Fibroblast of skin of left biceps (primary cell): Measurements from ENCODE around the gene MOCS2.
A peak's percentile ranks its signal among the peaks of the same experiment; 100 is the strongest.

Experiments
- DNase-seq, 2 experiments: peaks; one replicate each; pipeline ENCODE4 v3.0.0-alpha.2; 2013; ENCODE audit warnings: low read depth in 2 of 2

MOCS2 gene

DNA sequence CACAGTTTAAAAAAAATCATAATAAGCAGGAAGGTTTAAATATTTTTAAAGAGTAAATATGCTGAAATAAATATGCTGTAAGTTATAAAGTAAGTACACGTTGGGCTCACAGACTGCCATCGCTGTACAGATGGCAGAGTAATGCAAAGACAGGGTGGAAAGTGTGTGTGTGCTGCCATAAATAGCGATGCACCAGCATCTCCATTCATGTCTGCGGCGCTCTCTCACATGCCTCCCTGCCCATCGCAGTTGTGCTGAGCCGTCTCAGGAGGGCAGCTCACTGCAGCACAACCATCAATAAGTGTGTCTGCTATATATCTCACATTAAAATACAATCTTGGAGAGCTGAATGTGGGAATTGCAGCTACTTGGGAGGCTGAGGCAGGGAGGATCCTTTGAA lies 14.3 kb downstream of the MOCS2 start:
- no peak for DNase-seq

DNA sequence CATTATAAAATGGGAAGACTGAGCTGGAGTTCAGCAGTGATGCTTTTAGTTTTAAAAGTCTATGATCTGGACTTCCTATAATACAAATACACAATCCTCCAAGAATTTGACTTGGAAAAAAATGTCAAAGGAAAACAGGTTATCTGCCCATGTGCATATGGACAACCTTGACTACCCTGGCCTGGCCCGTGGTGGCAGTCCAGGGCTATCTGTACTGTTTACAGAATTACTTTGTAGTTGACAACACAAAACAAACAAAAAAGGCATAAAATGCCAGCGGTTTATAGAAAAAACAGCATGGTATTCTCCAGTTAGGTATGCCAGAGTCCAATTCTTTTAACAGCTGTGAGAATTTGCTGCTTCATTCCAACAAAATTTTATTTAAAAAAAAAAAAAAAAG lies 17.3 kb downstream of the MOCS2 start:
- DNase-seq = no peak

DNA sequence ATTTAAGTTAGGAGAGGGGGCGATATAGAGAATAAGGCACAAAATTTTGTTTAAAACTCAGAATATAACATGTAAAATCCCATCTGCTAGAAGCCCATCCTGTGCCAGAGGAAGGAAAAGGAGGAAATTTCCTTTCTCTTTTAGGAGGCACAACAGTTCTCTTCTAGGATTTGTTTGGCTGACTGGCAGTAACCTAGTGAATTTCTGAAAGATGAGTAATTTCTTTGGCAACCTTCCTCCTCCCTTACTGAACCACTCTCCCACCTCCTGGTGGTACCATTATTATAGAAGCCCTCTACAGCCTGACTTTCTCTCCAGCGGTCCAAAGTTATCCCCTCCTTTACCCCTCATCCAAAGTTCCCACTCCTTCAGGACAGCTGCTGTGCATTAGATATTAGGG lies 18.3 kb downstream of the MOCS2 start:
- DNase-seq = peak; percentile 28 to 31

DNA sequence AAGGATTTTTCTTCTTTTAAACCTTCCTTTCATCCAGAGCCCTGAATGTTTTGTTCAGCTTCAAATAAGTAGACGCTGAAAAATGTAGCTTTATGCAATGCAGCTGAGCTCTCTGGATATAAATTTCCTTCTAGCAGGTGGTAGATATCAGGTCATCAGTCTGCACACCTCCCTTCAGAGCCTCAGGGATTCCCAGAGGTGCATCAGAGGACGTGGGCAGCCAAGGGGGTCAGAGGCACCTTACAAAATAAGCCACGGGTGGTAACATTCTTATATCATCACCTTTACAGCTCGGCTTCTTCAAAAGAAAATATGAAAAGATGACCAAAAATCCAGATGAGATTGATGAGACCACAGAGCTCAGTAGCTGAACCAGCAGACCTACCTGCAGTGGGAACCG lies 19.3 kb downstream of the MOCS2 start:
- DNase-seq = no peak

DNA sequence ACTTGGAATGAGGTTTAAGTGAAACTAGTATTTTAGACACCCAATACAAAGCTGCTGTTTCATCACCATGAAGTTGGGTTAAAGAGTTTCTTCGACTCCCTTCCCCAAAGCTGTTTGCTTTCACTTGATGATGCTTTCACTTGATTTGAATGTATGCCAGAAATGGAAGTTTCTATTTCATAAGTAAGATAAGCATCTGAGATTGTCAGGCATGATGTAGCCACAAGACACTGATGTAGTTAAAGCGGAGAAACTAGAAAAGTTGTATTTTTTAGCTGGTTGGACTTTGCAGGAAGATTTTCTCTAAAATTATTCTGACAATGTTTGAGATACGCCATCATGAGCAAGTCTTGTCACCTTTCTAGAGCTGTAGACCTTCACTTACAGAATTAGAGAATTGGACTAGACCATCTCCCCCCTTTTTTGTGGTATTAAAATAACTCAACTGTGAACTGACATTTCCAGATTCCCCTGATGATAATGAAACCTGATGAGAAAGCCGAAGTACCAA lies 20.0 kb downstream of the MOCS2 start:
- DNase-seq = no peak

DNA sequence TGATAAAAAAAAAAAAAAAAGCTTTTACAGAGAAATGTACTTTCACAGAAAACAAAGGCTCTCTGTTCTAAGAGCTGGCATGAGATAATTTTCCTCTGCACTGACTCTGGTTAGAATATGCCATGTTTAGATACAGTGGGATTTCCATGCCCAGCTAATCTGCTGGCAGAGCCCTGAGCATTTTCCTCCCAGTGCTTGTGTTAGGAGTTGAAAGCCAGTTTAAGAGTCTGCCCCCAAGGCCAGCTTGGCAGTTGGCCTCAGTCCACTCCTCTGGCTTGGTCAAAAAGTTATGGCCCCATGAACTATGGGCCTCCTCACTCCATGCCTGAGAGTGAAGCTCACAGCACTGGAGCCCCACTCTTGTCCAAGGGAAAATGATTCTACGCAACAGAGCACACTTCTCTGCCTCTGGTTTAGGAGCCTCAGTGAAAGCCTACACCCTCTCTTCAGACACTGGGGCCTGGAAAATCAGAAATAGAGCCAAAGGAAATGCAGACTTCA lies 21.9 kb downstream of the MOCS2 start:
- no peak for DNase-seq

DNA sequence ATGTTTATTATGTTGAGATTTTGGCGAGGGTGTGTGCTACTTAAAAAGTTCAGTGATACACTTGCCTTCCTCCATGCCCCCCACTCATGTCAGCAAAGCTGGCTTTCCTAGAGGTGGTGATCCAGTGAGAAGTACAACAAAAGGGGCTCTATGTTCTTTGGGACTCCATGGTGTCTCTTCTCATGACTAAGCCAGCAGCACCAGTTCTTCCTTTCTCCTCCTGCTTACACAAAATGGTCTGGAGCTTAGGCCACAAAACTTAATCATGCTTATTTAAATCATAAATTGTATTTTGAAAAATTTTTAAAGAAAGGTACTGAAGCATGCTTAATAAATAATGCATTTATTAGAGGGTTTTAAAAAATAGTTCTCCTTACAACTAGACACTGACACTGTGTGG lies 22.4 kb downstream of the MOCS2 start:
- DNase-seq = no peak

DNA sequence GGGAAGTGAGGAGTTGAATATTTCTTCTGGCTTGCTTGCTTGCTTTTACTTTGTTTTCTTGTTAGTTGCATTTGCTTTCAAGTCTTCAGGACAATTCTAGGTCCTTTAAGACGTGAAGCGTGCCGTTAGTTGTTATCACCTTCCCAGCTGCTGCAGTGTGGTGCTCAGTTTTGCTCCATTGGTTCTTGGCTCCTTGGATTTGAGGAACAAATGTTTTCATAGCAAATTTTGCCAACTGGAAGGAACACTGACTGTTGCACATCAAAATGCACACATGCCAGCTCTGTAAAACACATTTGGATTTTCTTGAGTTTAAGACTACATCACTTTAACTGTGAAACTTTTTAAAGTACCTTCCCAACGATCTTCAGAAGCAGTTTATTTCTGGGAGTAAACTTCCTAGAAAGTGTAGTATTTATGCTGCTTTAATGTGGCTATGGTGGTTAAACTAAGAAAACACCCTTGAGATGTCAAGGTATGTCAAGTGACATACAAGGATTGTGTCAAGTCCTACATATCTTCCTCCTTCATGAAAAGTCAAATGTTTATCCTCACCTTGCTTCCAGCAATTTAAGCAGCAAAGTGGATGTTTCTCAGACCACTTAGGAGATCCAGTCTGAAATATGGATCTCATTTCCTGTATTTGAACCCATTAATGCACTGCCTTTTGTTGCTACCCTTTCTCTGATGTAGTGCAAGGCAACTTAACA lies 24.9 kb downstream of the MOCS2 start:
- DNase-seq = no peak

DNA sequence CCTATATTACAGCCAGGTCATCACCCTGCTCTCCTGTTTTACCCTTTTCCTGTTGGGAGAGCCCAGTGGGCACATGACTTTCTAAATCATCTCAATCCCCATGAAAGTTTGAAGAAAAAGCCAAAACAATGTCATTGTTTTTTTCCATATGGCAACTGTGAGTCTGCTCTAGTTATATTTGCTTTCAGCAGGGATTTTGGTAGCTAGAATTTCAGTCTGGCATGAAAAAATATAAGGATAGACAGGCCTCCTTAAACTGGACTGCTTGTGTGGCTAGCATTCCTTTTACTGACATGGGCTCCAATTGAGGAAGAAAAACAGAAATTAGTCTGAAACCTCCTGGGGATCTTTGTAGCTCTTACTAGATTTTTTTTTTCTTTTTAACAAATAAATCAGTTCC lies 25.6 kb downstream of the MOCS2 start:
- no peak for DNase-seq

DNA sequence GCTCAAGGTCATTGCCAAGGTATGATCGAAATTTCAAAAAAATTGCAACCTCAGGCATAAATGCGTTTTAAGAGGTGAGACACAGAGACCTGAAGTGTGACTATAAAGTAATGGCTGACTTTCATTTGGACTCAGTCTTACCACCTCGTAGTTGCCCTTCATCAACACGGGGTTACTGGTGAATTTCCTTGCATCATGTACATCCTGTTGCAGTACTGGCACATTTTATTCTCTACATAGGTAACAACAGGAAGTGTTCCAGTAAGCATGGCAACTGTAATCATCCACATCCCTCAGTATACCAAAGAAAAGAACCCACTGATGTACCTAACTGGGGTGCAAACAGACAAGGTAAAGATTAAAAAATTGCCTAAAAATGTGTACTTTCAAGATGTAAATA lies 29.3 kb downstream of the MOCS2 start:
- no peak for DNase-seq

DNA sequence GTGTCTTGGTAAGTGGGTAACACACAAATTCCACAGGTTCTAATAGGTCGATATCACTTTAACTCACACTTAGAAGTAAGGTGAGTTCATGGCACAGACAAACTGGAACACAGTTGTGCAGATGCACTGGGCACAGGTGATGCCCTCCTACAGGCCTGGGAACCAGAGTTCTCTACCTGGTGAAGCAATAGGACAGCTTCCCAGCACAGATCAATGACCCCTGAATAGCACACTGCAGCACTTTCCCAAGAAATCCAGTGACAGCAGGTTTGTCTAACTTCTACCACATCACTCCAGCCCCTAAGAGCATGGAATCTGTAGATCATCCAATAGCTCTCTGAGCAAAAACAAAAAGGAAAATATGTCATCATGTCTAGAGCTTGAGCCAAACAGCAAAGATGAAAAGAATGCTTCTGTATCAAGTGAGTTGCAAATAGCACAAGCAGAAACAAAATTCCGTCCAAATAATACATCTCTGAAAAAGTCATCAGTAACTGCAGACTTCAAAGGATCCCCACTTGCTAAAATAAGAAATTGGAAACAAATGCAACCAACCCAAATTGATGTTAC lies 33.5 kb downstream of the MOCS2 start:
- no peak for DNase-seq

DNA sequence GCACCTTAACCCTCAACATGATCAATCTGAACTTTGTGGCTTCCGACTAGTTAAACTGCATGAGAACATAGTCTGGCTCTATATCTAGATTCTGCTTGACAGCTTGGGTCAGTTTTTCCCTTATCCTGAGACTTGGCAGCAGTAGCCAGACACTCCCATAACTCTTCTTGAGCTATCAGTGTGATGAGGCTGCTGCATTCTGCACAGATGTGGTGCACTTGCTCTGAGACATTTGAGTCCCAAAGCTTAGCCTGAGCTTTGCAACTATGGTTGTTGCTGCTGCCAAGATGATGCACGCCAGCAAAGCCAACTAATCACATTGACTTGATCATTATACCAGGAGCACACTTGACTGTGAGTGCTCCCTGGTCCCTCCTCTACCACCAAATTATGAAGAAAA lies 36.2 kb downstream of the MOCS2 start:
- no peak for DNase-seq

DNA sequence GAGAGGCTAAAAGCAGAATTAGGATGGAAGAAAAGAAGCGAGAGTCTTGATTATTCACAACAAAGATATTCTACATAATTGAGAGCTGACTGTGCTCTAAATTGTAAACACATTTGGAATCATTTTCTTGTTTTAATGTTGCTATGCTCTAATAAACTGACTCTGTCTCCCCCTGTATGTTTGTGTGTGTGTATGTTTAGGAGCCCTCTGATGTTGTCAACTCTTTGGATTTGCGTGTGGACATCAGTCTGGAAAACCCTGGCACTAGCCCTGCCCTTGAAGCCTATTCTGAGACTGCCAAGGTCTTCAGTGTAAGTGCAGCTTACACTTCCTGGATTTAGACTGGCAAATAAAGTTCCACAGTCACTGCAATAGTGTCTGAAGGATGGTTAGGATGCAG lies 37.8 kb downstream of the MOCS2 start:
- DNase-seq = peak; percentile 50 to 51

DNA sequence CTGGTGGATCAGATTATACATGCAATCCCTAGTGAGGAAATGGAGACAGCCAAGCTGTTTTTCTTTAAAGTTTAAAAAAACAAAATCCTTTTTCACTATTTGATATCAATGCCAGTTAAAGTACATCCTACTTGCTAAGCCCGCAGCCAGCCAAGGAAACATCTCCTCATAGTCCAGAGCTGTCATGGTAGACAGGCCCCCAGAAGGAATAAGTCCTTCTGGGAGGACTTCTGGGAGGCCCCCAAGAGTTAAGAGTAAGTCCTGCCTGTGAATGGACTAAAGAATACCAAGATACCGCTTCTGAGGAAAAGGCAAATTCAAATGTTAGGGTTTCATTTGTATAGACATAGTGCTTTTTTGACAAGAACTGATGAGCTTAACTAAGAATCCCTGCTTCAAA lies 38.3 kb downstream of the MOCS2 start:
- DNase-seq = no peak

DNA sequence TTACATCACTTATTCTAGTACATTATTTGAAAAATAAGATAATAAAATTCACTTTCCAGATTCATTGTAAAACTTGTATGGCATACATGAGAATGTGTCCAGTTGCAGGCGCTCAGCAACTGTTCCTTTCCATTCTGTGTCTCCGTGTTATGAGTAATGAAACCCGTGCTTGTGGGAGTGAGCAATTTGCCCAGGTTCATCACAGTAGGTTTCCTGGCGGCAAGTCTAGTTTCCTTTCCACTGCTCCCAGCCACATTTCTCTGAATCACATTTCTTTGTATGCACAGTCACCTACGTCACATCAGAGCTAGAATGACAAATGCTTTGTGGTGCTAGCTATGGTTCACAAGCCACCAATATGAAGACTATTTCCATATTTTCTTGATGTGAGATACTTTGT lies 39.9 kb downstream of the MOCS2 start:
- DNase-seq = no peak

DNA sequence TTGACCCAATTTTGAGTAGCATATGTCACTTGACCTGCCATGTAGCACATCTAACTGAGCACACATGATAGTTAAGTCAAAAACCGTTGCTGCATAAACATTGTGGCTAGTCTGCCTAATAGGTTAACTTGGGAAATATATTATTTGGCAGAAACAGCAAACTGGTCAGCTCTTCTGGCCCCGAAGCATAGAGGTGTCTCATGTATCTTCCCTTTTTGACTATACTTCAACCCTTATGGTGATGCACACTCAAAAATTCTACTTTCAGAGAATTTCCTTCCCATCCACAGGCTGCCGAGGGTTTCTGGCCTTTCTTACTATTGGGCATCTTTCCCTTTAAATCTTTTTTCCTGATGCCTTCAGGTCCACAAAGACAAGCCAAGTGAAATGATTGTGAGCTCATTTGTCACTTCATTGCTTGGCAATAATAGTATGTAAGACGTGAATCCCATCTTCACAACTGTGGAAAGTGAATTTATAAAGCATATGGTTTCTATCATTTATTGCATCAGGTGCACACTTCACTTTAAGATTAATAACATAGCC lies 41.2 kb downstream of the MOCS2 start:
- DNase-seq = no peak

DNA sequence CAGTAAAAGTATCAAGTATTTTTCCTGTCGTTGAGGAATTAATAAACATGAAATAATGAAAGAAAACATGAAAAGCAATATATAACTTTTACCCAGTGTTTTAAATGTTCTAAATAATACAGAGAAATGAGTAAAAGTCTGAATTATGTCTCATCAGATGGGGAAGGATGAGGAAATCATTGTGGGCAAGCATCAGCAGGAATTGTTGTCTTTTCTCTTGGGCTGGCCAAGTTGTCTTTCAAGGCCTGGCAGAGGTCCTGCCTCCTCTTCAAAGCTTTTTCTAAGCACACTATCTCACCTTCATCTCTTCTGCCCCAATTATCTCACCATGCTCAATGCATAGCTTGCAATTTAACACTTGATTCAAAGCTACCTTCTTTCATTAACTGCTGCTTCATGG lies 41.9 kb downstream of the MOCS2 start:
- DNase-seq = no peak

DNA sequence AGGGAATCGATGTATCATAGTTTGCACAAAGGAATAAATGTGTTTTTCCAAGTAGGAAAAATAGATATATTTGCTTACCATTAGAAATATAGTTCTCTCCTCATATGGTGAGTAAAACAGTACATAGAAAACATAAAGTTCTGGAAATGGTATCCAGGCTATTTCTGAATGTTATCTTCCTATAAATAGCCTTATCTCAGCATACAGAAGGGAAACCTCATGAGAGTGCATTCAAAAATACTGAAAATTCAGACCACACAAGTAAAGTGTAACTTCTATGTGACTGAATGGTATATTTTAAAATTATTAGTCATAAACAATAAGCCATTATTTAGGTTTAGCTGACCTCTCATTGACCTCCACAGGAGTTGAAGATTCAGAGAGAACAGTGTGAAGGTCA lies 43.5 kb downstream of the MOCS2 start:
- no peak for DNase-seq

DNA sequence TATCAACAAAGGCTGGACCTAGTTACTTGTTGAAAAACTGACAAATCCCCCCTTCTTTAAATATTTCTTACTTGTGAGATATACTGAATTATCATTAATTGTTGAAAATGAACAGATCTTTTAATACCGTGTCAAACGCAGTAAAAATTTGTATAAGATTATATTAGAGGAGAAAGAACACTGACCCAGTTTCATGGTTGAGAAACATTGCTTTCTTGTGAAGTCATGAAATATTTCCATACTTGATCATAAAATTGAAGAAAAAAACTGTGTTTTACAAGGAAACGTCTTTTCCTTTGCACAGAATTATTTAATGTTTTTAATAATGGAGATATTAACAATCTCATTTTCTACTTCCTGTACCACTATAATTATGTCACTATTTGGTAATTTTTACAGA lies 45.8 kb downstream of the MOCS2 start:
- DNase-seq = no peak

DNA sequence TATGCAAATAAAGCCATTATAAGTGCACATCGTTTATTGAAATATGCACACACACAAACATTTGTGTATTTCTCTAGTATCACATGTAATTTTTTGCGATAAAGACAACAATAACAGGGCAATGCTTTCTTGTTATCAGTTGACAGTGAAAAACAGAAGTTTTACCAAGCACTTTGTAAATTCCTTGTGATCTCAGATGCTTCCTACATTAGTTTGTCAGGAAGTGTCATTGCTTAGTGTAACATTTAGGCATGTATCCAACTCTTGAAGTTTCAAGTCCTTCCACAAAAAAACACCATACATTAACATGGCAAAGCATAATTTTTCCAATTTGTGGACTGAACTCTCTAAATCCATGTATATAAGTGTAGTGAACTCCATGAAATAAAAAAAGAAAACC lies 46.4 kb downstream of the MOCS2 start:
- DNase-seq = no peak

DNA sequence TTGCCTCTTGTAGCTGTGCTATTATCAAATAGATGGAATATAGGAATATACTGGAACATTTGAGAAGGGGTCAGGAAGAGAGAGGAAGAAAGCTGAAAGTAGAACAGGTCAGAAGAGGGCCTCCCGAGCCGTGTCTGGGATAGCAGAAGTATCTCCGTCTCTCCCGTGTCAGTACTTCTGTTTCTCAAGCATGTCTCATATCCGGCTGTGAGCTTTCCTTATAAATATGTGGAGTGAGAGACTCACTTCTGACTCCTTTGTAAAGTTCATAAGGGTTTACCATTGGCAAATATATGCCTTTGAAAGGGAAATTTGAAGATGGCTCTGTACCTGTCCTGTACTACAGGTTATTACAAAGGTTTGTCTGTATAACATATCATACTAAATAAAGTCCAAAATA lies 50.3 kb downstream of the MOCS2 start:
- DNase-seq = no peak

DNA sequence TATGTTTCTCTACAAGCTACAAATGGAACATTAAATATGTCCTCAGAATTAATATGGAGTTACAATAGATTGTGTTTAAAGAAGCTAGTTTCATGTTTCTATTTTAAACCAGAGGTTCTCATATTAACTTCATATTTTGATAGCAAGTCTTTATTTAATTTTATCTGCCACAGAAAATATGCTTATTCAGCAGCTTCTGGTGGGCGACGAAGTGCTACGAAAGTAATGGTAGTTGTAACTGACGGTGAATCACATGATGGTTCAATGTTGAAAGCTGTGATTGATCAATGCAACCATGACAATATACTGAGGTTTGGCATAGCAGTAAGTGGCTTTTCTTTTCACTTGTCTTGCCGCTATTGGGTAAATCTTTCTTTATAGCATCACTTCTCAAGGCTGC lies 54.2 kb downstream of the MOCS2 start:
- DNase-seq = no peak

DNA sequence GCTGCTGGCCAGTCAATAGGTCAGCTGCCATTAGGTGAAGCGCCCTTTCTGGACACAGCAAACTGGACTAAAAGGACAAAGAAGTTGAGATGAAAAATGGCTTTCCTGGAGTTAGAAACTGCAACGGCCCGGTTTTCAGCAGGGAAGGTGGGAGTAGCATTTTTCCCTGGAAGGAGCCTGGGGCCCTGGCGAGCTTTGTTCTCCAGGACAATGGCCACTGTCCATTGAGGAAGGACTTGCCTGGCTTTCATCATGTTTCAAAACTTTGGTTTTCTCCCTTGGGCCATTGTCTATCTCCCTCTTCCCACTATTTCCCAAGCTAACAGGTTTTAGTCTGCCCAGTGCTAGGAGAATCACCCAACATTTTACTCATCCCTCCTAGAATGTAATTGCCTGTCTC lies 56.2 kb downstream of the MOCS2 start:
- no peak for DNase-seq
